Stomach (tissue), 19 donors: ENCODE data around the gene SOX5. TPM values are rescaled to one million over a fixed set of nuclear protein-coding genes. Genes with fewer than 3 reads are reported as not detected.

Experiments
- DNase-seq, 2 donors: peaks; one replicate each; pipeline versions ENCODE4 v3.0.0 to v3.0.0-alpha.2; 2013 to 2019
- H3K27ac ChIP-seq, 5 donors: fragments of 200-600 bp in 4 of 5; sonication (generic) in 4 of 5; one replicate each; pipeline ENCODE4 v1.5.1; 2013 to 2019; ENCODE audit warnings: mild to moderate bottlenecking in 1 of 5, moderate library complexity in 1 of 5
- H3K27me3 ChIP-seq, 3 donors: fragments of 200-600 bp; sonication (generic); one replicate each; pipeline ENCODE4 v1.5.1; 2017 to 2019; ENCODE audit warnings: mixed run types in 1 of 3
- H3K36me3 ChIP-seq, 4 donors: fragments of 200-600 bp; sonication (generic); 1 replicate in 3 of 4; 2 replicates in 1 of 4; pipeline ENCODE4 v1.5.1; 2016 to 2019
- H3K4me1 ChIP-seq, 4 donors: fragments of 200-600 bp; sonication (generic); one replicate each; pipeline ENCODE4 v1.5.1; 2016 to 2019
- H3K4me3 ChIP-seq, 4 donors: fragments of 200-600 bp; sonication (generic) in 3 of 4; one replicate each; pipeline ENCODE4 v1.5.1; 2016 to 2019; ENCODE audit warnings: mild to moderate bottlenecking in 1 of 4
- H3K9me3 ChIP-seq, 4 donors: fragments of 200-600 bp; sonication (generic); one replicate each; pipeline ENCODE4 v1.5.1; 2016 to 2019
- CTCF ChIP-seq, 7 experiments: fragments of 450-650 bp in 4 of 7; fragments of 200-600 bp in 3 of 7; sonication (generic) in 3 of 7; IDR thresholded peaks; one replicate each; pipeline ENCODE4 v1.5.1; 2016 to 2019; ENCODE audit warnings: antibody characterized with exemption in 7 of 7, control low read depth in 2 of 7, mild to moderate bottlenecking in 1 of 7
- EP300 ChIP-seq: sonication (generic); formaldehyde crosslinking; IDR thresholded peaks from one replicate; pipeline ENCODE4 v1.6.1; 2017; ENCODE audit warnings: antibody characterized with exemption
- POLR2A ChIP-seq, 4 donors: fragments of 450-650 bp; IDR thresholded peaks; one replicate each; pipeline ENCODE4 v1.6.1; 2016; ENCODE audit warnings: antibody characterized with exemption in 4 of 4, control low read depth in 2 of 4, mild to moderate bottlenecking in 1 of 4, moderate library complexity in 1 of 4
- POLR2AphosphoS5 ChIP-seq, 3 donors: sonication (generic); formaldehyde crosslinking; IDR thresholded peaks; one replicate each; pipeline ENCODE4 v1.6.1; 2016; ENCODE audit warnings: antibody characterized with exemption in 3 of 3
- WGBS, 5 donors: extraction: QIAGEN DNeasy Blood & Tissue Kit in 3 of 5; methylation state at CpG; one replicate each; pipeline versions ENCODE4 v1.1.5 to v1.1.7; 2013 to 2018; 5-methylcytosine and 5-hydroxymethylcytosine counted together
- intact Hi-C: fragments of 100-400 bp; cut with DNase I; formaldehyde crosslinking; loops from one replicate; pipeline ENCODE4 v1.15.1; 2023; ENCODE audit warnings: low total_unique reads
- long read RNA-seq, 10 donors: transcript quantifications; one replicate each; lab custom pipeline, GENCODE V29; 2026
- polyA plus RNA-seq, 3 donors: library from polyadenylated mRNA; stranded (reverse); fragments of 200-250 nt; gene quantifications; one replicate each; pipeline ENCODE4 v1.2.3, GENCODE V29; 2013
- total RNA-seq, 5 donors: library from RNA; depleted of rRNA; stranded (reverse); fragments of >200 nt; gene quantifications; one replicate each; pipeline versions ENCODE4 v1.1.0 to v1.2.3, GENCODE V29; 2014 to 2016
- donor health status: healthy with polysubstance abuse.
- donor health status: Bipolar disorder and iron deficiency.
- donor health status: healthy.

The SOX5 gene
- total RNA-seq (10 to 100 TPM in 3 of 5 donors, 1 to 10 TPM in 2; 4.2 to 57.2 (median 15.2) TPM), polyA plus RNA-seq (1 to 10 TPM in 1 of 3 donors, under 1 TPM in 2; 0.85 to 1.4 (median 0.87) TPM)
- long read RNA-seq, donor 1, result 0 reads
- long read RNA-seq, donor 2, result 0 reads
- long read RNA-seq, donor 3, result 0 reads
- long read RNA-seq, donor 4, result 0 reads
- long read RNA-seq, donor 5, result 0 reads
- long read RNA-seq, donor 6, result 0 reads
- long read RNA-seq, donor 7, result 0 reads
- long read RNA-seq, donor 8, partial matches to known transcripts, result 5 of 5 reads
- long read RNA-seq, donor 8, other reads (novel, unspliced or antisense), result 0 of 5 reads
- long read RNA-seq, donor 9, result 0 reads
- long read RNA-seq, donor 10, result 0 reads

- Histone ChIP-seq H3K4me1 (peaks cover 3 to 32% (median 19%) of the 10 kb centered on the region in 4 donors), H3K27me3 (peaks cover 0 to 10% (median 4%) of the 10 kb centered on the region in 3 donors), H3K27ac (peak within 1 kb of the TSS in 2 of 5 donors; percentile 4 to 25), H3K9me3 (no peaks in the 10 kb centered on the region), H3K4me3 (peak within 1 kb of the TSS; percentile 34 to 46 (median 44)), H3K36me3 (no peaks in the 10 kb centered on the region)
- peak; percentile 28 to 81 for DNase-seq
- 1 to 5% (median 3%) methylated on average over 13 of the region's 13 CpGs for WGBS, 5 donors
- intact Hi-C loops, result no loop called here
- TF ChIP-seq EP300, result no peak
These were observed at the start of gene SOX5 for GRCh38 chr12:23949348-23950209. Gene SOX5, minus strand, starts transcription at chr12:23949670. Its CDS starts 69 bp downstream, at chr12:23949601.

GRCh38 chr12:23987046-23987445, 37.6 kb upstream of the SOX5 start:
- TF ChIP-seq EP300 (no peak), POLR2AphosphoS5 (IDR thresholded peaks at IDR 0.05) (no peak), CTCF (IDR thresholded peaks at IDR 0.05) (no peak), POLR2A (IDR thresholded peaks at IDR 0.05) (no peak)
- H3K4me1 ChIP-seq, result no peaks in the 10 kb centered on the region
- no peaks in the 10 kb centered on the region for H3K36me3 ChIP-seq
- no peak overlapping the region for H3K4me3 ChIP-seq
- intact Hi-C loops, result no loop called here
- WGBS, 5 donors, result 91 to 100% (median 95%) methylated on average over 1 of the region's 1 CpG
- no peak for DNase-seq
- H3K9me3 ChIP-seq, result no peaks in the 10 kb centered on the region
- H3K27me3 ChIP-seq, result no peaks in the 10 kb centered on the region
- H3K27ac ChIP-seq, result no peak overlapping the region

GRCh38 chr12:23980826-23981225, 31.4 kb upstream of the SOX5 start:
- H3K27ac ChIP-seq, result no peak overlapping the region
- intact Hi-C loops, result no loop called here
- H3K4me1 ChIP-seq, result no peaks in the 10 kb centered on the region
- H3K27me3 ChIP-seq, result no peaks in the 10 kb centered on the region
- no peaks in the 10 kb centered on the region for H3K36me3 ChIP-seq
- no peaks in the 10 kb centered on the region for H3K9me3 ChIP-seq
- TF ChIP-seq POLR2A (IDR thresholded peaks at IDR 0.05) (no peak), EP300 (no peak), CTCF (IDR thresholded peaks at IDR 0.05) (no peak), POLR2AphosphoS5 (IDR thresholded peaks at IDR 0.05) (no peak)
- H3K4me3 ChIP-seq, result no peak overlapping the region
- WGBS, 5 donors, result 77 to 91% (median 87%) methylated on average over 3 of the region's 3 CpGs
- no peak for DNase-seq

- Histone ChIP-seq H3K4me1 (no peaks in the 10 kb centered on the region), H3K9me3 (no peaks in the 10 kb centered on the region), H3K27ac (no peak overlapping the region), H3K36me3 (no peaks in the 10 kb centered on the region), H3K27me3 (no peaks in the 10 kb centered on the region), H3K4me3 (no peak overlapping the region)
- intact Hi-C loops, result no loop called here
- DNase-seq, result no peak
- TF ChIP-seq CTCF (IDR thresholded peaks at IDR 0.05), result no peak
- TF ChIP-seq POLR2A (IDR thresholded peaks at IDR 0.05), result no peak
- no peak for TF ChIP-seq EP300
- no peak for TF ChIP-seq POLR2AphosphoS5 (IDR thresholded peaks at IDR 0.05)
- 81 to 94% (median 85%) methylated on average over 9 to 10 of the region's 10 CpGs for WGBS, 5 donors
These were observed 15.3 kb upstream of the SOX5 start for GRCh38 chr12:23964812-23965211.
